CD4-positive, alpha-beta T cell (primary cell): ENCODE results near the gene SMAP2. TPM values are rescaled to one million over a fixed set of nuclear protein-coding genes. Genes with fewer than 3 reads are reported as not detected.

Source experiments
- ATAC-seq: fragments of 200-7000 bp; cut with Tn5 transposase; one replicate; pipeline ENCODE4 v1.10.0; 2022; ENCODE audit warnings: mild to moderate bottlenecking; ENCODE audit not compliant: poor library complexity
- CTCF ChIA-PET: fragments of 350-600 bp; sonication (Branson Sonifier 250); formaldehyde crosslinking; loops from one replicate; lab custom pipeline; 2021; ENCODE audit warnings: antibody characterized with exemption, inconsistent platforms; lab: Charles Lee
- POLR2A ChIA-PET: fragments of 350-600 bp; sonication (Branson Sonifier 250); formaldehyde crosslinking; loops from one replicate; lab custom pipeline; 2021; ENCODE audit warnings: antibody characterized with exemption, inconsistent platforms; lab: Charles Lee
- DNase-seq, 14 experiments: peaks; one replicate each; pipeline ENCODE4 v3.0.0-alpha.2; 2013 to 2020; ENCODE audit warnings: mixed read lengths in 2 of 14
- H3K27ac ChIP-seq, 2 donors: one replicate each; pipeline versions ENCODE4 v1.5.1 to v1.7.0; 2013; ENCODE audit warnings: low read length in 2 of 2, low read depth in 1 of 2, mild to moderate bottlenecking in 1 of 2
- H3K27me3 ChIP-seq, 2 experiments: 1 replicate in 1 of 2; 2 replicates in 1 of 2; pipeline versions ENCODE4 v1.6.1 to v1.7.0; 2013; ENCODE audit warnings: low read length in 2 of 2, control low read depth in 1 of 2, mild to moderate bottlenecking in 1 of 2, moderate library complexity in 1 of 2; ENCODE audit not compliant: insufficient read depth in 2 of 2, control insufficient read depth in 1 of 2
- H3K36me3 ChIP-seq: one replicate; pipeline ENCODE4 v1.6.1; 2013; ENCODE audit warnings: low read length, control low read depth; ENCODE audit not compliant: insufficient read depth
- H3K4me1 ChIP-seq: one replicate; pipeline ENCODE4 v1.6.1; 2013; ENCODE audit warnings: low read length, control low read depth; ENCODE audit not compliant: insufficient read depth
- H3K4me3 ChIP-seq: one replicate; pipeline ENCODE4 v1.5.1; 2013; ENCODE audit warnings: mild to moderate bottlenecking, low read length, moderate library complexity
- H3K9me3 ChIP-seq, 2 experiments: 1 replicate in 1 of 2; 2 replicates in 1 of 2; pipeline versions ENCODE4 v1.6.1 to v1.7.0; 2013; ENCODE audit warnings: low read length in 2 of 2, mild to moderate bottlenecking in 2 of 2, control low read depth in 1 of 2, moderate library complexity in 1 of 2; ENCODE audit not compliant: control insufficient read depth in 1 of 2, insufficient read depth in 1 of 2
- H3K27ac Mint-ChIP-seq: one replicate; pipeline ENCODE4 v1.8.0; 2020; ENCODE audit warnings: mixed read lengths
- H3K27me3 Mint-ChIP-seq: one replicate; pipeline ENCODE4 v1.8.0; 2021; ENCODE audit warnings: mixed read lengths
- H3K36me3 Mint-ChIP-seq: one replicate; pipeline ENCODE4 v1.8.0; 2021; ENCODE audit warnings: low read depth, mixed read lengths
- H3K4me1 Mint-ChIP-seq: one replicate; pipeline ENCODE4 v1.8.0; 2021; ENCODE audit warnings: low read depth, mixed read lengths
- H3K4me3 Mint-ChIP-seq: one replicate; pipeline ENCODE4 v1.8.0; 2020; ENCODE audit warnings: mild to moderate bottlenecking, mixed read lengths
- H3K9me3 Mint-ChIP-seq: one replicate; pipeline ENCODE4 v1.8.0; 2020; ENCODE audit warnings: mixed read lengths
- CTCF ChIP-seq: fragments of 200-600 bp; IDR thresholded peaks from one replicate; pipeline ENCODE4 v1.8.0; 2022; ENCODE audit warnings: antibody characterized with exemption, mild to moderate bottlenecking
- intact Hi-C, 2 experiments: fragments of 100-400 bp; cut with DNase I in 1 of 2; cut with micrococcal nuclease in 1 of 2; formaldehyde crosslinking; loops; one replicate each; pipeline versions ENCODE4 v1.15.1 to v1.9.0; 2023 to 2025; cut with DNase I, micrococcal nuclease
- total RNA-seq, 174 experiments: library from RNA in 2 of 174; stranded (reverse) in 2 of 174; gene quantifications; one replicate each; pipeline ENCODE4 v1.2.3 and lab custom pipeline; 2021 to 2026

Gene SMAP2
- total RNA-seq, 2 experiments from 2014 or later: 214 to 216 TPM

GRCh38 chr1:40432644-40433390 is 59.3 kb downstream of the SMAP2 start:
- Mint-ChIP-seq H3K4me1 (no peaks in the 10 kb centered on the region), H3K27ac (no peak overlapping the region), H3K9me3 (no peaks in the 10 kb centered on the region), H3K4me3 (no peak overlapping the region), H3K36me3 (no peaks in the 10 kb centered on the region), H3K27me3 (no peaks in the 10 kb centered on the region)
- Histone ChIP-seq H3K27ac (no peak overlapping the region), H3K27me3 (no peaks in the 10 kb centered on the region), H3K9me3 (no peaks in the 10 kb centered on the region), H3K4me1 (no peaks in the 10 kb centered on the region), H3K4me3 (no peak overlapping the region), H3K36me3 (no peaks in the 10 kb centered on the region)
- ChIA-PET POLR2A (no interaction called here), CTCF (interaction anchor here (0.8 to 1.4 kb wide), 3 partner anchors 25 to 53 kb away, joined by 3 to 4 read pairs (median 3); no protein-coding TSS in a partner anchor)
- ATAC-seq: no peak
- no peak for TF ChIP-seq CTCF
- DNase-seq: no peak
- intact Hi-C loops: no loop called here

- ATAC-seq (no peak), DNase-seq (no peak)
- Mint-ChIP-seq H3K4me3 (no peak overlapping the region), H3K9me3 (no peaks in the 10 kb centered on the region), H3K27ac (no peak overlapping the region), H3K4me1 (no peaks in the 10 kb centered on the region), H3K27me3 (no peaks in the 10 kb centered on the region), H3K36me3 (no peaks in the 10 kb centered on the region)
- ChIA-PET CTCF (interaction anchor here (1.0 kb wide), 2 partner anchors 8 to 56 kb away, joined by 3 to 5 read pairs; no protein-coding TSS in a partner anchor), POLR2A (no interaction called here)
- Histone ChIP-seq H3K4me3 (no peak overlapping the region), H3K27ac (no peak overlapping the region), H3K9me3 (no peaks in the 10 kb centered on the region), H3K27me3 (no peaks in the 10 kb centered on the region), H3K36me3 (no peaks in the 10 kb centered on the region), H3K4me1 (no peaks in the 10 kb centered on the region)
- intact Hi-C loops: no loop called here
- no peak for TF ChIP-seq CTCF
Measured at GRCh38 chr1:40435471-40435870, 61.9 kb downstream of the SMAP2 start.

GRCh38 chr1:40435876-40436275 is 62.3 kb downstream of the SMAP2 start:
- CTCF ChIA-PET: interaction anchor here (1.0 kb wide), 1 partner anchor 56 kb away, joined by 5 read pairs; no protein-coding TSS in a partner anchor
- POLR2A ChIA-PET: no interaction called here
- Mint-ChIP-seq H3K27ac (no peak overlapping the region), H3K9me3 (no peaks in the 10 kb centered on the region), H3K4me3 (no peak overlapping the region), H3K27me3 (no peaks in the 10 kb centered on the region), H3K4me1 (no peaks in the 10 kb centered on the region), H3K36me3 (no peaks in the 10 kb centered on the region)
- Histone ChIP-seq H3K27ac (no peak overlapping the region), H3K36me3 (no peaks in the 10 kb centered on the region), H3K27me3 (no peaks in the 10 kb centered on the region), H3K4me1 (no peaks in the 10 kb centered on the region), H3K4me3 (no peak overlapping the region), H3K9me3 (no peaks in the 10 kb centered on the region)
- intact Hi-C loops: no loop called here
- TF ChIP-seq CTCF: no peak
- DNase-seq (no peak), ATAC-seq (no peak)
